C4-2B (cell line): ENCODE results near the gene WDR87.
"Not testable (repeated sequence)": the region's sequence is repeated elsewhere in the genome, so short reads cannot be mapped to it uniquely, and the experiment has no call there.

Source experiments
- CTCF ChIP-seq: fragments of 450-650 bp; conservative IDR thresholded peaks from 2 replicates; pipeline ENCODE4 v1.5.1; 2017; ENCODE audit warnings: mild to moderate bottlenecking
- ZFX ChIP-seq: fragments of 450-650 bp; IDR thresholded peaks from 2 replicates; pipeline ENCODE4 v1.6.1; 2017

GRCh38 chr19:37865930-37866329, 40.5 kb downstream of the WDR87 start:
- not testable (repeated sequence) for TF ChIP-seq CTCF, ZFX
